ENCODE data around the gene HIPK2.

- TF ChIP-seq POLR2A (IDR thresholded peaks at IDR 0.05) (no peak), POLR2AphosphoS5 (IDR thresholded peaks at IDR 0.05) (no peak)
- TF ChIP-seq, protein P1, sequence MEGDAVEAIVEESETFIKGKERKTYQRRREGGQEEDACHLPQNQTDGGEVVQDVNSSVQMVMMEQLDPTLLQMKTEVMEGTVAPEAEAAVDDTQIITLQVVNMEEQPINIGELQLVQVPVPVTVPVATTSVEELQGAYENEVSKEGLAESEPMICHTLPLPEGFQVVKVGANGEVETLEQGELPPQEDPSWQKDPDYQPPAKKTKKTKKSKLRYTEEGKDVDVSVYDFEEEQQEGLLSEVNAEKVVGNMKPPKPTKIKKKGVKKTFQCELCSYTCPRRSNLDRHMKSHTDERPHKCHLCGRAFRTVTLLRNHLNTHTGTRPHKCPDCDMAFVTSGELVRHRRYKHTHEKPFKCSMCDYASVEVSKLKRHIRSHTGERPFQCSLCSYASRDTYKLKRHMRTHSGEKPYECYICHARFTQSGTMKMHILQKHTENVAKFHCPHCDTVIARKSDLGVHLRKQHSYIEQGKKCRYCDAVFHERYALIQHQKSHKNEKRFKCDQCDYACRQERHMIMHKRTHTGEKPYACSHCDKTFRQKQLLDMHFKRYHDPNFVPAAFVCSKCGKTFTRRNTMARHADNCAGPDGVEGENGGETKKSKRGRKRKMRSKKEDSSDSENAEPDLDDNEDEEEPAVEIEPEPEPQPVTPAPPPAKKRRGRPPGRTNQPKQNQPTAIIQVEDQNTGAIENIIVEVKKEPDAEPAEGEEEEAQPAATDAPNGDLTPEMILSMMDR (IDR thresholded peaks at IDR 0.05): no peak
These were observed 74.8 kb downstream of the HIPK2 start for GRCh38 chr7:139702811-139703486.
